HG03159 (cell line): Measurements from ENCODE around the gene IGF1.
"Not testable (repeated sequence)": the region's sequence is repeated elsewhere in the genome, so short reads cannot be mapped to it uniquely, and the experiment has no call there.

Experiments used
- ATAC-seq: cut with Tn5 transposase; IDR thresholded peaks from one replicate; pipeline ENCODE4 v1.9.1; 2021; ENCODE audit warnings: mild to moderate bottlenecking, moderate library complexity; ENCODE audit not compliant: unreplicated experiment

Gene IGF1

DNA sequence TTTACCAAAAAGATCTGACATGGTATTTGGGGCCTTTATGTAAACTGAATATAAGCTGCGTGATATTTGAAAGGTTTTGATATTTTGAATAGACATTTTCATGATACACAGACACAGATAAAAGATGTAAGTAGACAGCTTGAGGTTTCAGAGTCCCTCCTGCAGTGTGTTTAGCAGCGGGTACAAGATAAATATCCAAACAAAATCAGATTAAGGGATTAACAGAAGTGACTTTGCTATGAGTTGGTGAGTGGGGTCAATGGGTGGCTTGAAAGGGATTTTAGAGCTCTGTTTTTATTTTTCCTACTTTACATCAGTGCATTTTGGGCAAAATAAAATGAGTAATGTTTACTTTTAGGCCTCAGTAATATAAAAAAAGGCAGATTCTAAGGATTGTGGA, 84.1 kb downstream of the IGF1 start:
- ATAC-seq: no peak

DNA sequence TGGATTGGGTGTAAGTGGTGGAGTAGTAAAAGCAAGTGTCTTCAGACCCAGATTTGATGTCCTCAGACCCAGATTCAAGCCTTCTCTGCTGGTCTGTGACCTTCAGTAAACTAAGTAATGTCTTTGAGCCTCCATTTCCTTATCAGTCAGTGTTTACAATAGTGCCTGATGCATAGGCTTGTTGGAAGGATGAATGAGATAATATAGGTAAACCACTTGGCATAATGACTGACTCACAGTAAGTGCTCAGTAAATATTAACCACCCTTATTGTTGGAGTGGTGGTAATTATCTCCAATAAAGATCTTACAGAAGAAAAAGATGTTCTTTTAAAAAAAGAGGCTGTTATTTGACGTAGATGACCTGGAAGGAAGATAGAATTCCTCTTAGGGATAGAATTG, 86.2 kb downstream of the IGF1 start:
- no peak for ATAC-seq

DNA sequence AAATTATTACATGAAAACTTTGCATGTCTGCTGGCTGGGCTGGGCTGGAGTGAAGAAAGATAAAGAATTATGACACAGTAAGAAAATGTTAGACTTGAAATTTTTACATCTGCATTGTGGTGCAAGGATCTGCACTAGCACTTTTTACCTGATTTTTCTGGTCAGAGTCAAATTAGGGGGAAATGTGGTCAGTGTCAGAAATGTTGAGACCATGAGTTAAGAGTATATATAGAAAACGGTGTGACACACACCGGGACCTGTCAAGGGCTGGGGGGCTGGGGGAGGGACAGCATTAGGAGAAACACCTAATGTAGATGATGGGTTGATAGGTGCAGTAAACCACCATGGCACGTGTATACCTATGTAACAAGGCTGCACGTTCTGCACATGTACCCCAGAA, 90.3 kb downstream of the IGF1 start:
- no peak for ATAC-seq

DNA sequence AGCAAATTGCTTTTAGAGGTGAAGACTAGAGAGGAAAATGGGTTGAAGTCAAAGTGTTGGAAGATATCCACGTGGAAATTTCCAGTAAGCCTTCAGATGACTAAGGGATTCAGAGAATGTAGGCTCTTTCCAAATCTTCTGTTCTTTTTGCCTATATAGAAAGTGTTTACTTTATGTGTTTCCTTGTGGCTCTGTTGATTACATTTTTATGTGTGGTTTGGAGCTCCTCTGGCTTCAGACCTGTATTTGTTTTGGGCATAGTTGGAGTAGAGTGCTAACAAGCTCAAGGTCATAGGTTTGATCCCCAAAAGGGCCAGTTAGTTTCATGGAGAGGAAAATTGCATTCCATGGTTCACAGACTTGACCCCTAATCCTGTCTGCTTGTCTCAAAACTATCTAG, 91.9 kb downstream of the IGF1 start:
- ATAC-seq: no peak

GRCh38 chr12:102385343-102385742, 95.0 kb downstream of the IGF1 start:
- ATAC-seq: no peak

- no peak for ATAC-seq
Observed at GRCh38 chr12:102379346-102380162, 100.8 kb downstream of the IGF1 start.

- no peak for ATAC-seq
Observed at GRCh38 chr12:102376781-102377180, 103.6 kb downstream of the IGF1 start.

DNA sequence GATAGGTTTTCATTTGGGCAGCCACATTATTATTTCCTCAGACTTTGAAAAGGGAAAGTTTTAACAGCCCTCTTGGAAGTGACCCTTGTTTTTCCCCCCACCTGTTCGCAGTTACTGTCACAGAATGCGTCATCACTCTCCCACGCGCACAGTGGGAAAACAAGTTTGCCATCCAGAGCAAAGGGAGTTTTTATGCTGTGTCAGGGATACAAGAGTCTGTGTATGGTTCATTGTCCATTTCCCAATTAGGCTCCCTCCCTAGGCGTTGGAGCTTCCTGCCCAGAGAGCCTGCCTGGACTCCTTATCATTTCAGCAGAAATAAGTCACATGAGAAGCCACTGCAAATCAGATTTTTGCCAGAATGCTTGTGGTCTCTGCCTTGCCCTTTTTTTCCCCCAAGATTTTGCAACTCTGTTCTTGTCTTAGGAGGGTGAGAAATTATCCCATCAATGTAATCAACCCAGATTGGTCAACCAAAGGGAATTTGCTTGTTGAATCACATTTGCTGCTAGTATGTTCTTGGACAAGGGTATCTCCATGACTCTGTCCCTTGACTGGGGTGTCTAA, 104.1 kb downstream of the IGF1 start:
- ATAC-seq: no peak

DNA sequence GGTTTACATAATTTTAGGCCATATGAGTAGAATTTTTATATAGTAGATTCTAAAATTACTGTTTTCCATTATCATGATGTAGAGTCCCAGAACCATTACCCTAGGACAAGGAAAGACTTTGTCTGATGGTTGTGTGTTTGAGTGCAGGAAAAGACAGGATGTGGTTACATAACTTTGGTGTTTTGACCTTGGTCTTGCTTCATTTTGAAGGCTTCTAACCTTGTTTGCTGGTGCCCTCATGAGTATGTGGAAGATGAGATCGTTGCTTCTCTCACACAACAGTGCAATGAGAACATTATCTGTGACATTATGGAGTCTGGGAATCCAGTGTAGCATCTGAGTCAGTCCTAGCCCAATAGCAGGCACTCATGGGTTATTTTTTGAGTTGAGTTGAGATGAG, 106.2 kb downstream of the IGF1 start:
- ATAC-seq: no peak

- ATAC-seq: no peak
Observed at GRCh38 chr12:102372087-102372486, 108.3 kb downstream of the IGF1 start.

- ATAC-seq: no peak
Observed at GRCh38 chr12:102371165-102371564, 109.2 kb downstream of the IGF1 start.

DNA sequence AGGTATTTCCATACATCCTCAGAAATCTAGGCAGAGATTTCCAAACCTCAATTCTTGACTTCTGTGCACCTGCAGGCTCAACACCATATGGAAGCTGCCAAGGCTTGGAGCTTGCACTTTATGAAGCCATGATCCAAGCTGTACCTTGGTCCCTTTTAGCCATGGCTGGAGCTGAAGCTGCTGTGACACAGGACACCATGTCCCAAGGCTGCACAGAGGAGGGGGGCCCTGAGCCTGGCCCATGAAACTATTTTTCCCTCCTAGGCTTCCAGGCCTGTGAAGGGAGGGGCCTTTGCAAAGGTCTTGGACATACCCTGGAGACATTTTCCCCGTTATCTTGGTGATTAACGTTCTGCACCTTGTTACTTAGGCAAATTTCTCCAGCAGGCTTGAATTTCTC, 110.5 kb downstream of the IGF1 start:
- ATAC-seq: no peak

- ATAC-seq: no peak
Observed at GRCh38 chr12:102365365-102365764, 115.0 kb downstream of the IGF1 start.

GRCh38 chr12:102364709-102365108, 115.7 kb downstream of the IGF1 start:
- no peak for ATAC-seq

- ATAC-seq: no peak
Observed at GRCh38 chr12:102356690-102357089, 123.7 kb downstream of the IGF1 start.

- ATAC-seq: not testable (repeated sequence)
Observed at GRCh38 chr12:102354281-102354680, 126.1 kb downstream of the IGF1 start.

DNA sequence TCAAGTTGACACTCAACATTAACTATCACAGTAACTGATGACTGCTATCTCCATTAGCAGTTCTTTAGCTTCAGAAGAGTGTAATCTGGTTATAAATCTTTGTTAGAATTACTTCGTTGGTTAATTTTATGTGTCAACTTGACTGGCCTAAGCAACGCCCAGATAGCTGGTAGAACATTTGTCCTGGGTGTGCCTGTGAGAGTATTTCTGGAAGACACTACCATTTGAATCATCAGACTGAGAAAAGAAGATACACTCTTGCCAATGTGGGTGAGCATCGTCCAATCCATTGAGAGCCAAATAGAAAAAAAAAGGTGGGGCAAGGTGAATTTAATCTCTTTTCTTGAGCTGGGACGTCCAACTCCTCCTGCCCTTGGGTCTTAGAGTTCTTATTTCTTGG, 129.0 kb downstream of the IGF1 start:
- no peak for ATAC-seq

DNA sequence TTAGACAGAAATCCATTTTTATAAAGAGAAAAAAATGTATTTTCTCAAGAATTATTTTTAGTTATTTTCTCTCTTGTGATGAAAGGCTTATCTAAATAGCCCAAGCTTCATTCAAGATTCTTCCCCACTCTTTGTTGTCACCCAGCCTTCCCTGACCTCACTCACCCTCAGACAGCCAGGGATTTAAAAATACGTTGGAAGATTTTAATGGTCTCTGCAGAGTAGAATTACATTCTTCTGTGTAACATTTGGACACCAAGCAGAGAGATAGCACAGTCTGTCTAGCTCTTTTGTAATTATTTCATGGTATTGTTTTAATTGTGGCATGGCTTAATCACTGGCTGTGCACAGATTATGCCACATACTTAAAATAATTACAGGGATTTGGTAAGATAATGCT, 130.3 kb downstream of the IGF1 start:
- ATAC-seq: no peak

DNA sequence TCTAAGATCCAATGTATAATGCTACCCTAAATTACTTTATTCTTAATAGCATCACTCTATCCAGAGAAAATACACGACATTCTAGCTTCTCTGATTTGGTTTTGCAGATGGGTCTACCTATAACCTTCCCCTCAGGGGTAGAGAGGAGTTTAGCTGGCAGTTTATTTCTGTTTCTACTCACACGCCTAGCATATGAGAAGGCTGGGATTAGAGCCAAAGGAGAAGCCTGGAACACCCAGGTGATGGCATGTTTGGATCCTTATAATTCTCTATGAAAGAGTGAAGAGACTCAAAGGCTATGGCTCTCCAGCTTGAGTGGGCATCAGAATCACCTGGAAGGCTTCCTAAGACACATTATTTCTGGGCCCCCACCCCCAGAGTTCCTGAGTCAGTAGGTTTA, 131.3 kb downstream of the IGF1 start:
- no peak for ATAC-seq

DNA sequence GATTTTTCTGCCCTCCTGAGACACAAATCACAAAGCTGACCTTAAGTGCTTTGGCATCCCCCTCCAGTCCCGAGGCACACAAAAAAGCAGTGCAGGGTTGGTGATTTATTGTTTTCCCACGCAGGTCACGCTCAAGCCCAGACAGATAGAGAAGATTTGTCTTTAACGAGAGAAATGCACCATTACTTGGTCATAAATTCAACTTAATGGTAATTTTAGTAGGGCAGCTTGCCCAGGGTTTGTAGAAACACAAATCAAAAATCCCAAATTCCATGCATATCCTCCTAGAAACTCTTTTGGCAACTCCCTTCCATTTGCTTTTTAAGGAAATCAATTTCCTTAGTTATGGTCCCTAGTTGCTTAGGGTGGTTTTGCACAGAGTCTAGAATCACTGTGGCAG, 132.6 kb downstream of the IGF1 start:
- no peak for ATAC-seq
